Activated naive CD8-positive, alpha-beta T cell treated with anti-CD3 and anti-CD28 coated beads, Interleukin-2, amount 50 U/mL, for 24 hours (primary cell): Measurements from ENCODE around the gene SLC8A1.
A peak's percentile ranks its signal among the peaks of the same experiment; 100 is the strongest.

Experiments
- ATAC-seq: fragments of 150-1000 bp; cut with Tn5 transposase; one replicate; pipeline ENCODE4 v1.10.0; 2021
- DNase-seq: peaks from one replicate; pipeline ENCODE4 v3.0.0; 2021
- H3K27ac Mint-ChIP-seq: one replicate; pipeline ENCODE4 v1.8.0; 2021; ENCODE audit warnings: mild to moderate bottlenecking, mixed read lengths
- H3K27me3 Mint-ChIP-seq: one replicate; pipeline ENCODE4 v1.8.0; 2021; ENCODE audit warnings: mixed read lengths
- H3K36me3 Mint-ChIP-seq: one replicate; pipeline ENCODE4 v1.8.0; 2021; ENCODE audit warnings: low read depth, mixed read lengths
- H3K4me1 Mint-ChIP-seq: one replicate; pipeline ENCODE4 v1.8.0; 2021; ENCODE audit warnings: mixed read lengths
- H3K4me3 Mint-ChIP-seq: one replicate; pipeline ENCODE4 v1.8.0; 2021; ENCODE audit warnings: mild to moderate bottlenecking, moderate library complexity, mixed read lengths
- H3K9me3 Mint-ChIP-seq: one replicate; pipeline ENCODE4 v1.8.0; 2021; ENCODE audit warnings: mixed read lengths

The SLC8A1 gene

GRCh38 chr2:40471866-40472265 lies 20.0 kb upstream of the SLC8A1 start:
- no peak for DNase-seq
- H3K4me3 Mint-ChIP-seq = no peak overlapping the region
- H3K9me3 Mint-ChIP-seq = no peaks in the 10 kb centered on the region
- no peaks in the 10 kb centered on the region for H3K27me3 Mint-ChIP-seq
- H3K27ac Mint-ChIP-seq = no peak overlapping the region
- no peaks in the 10 kb centered on the region for H3K4me1 Mint-ChIP-seq
- ATAC-seq = no peak
- H3K36me3 Mint-ChIP-seq = no peaks in the 10 kb centered on the region

GRCh38 chr2:40470822-40471813 lies 19.2 kb upstream of the SLC8A1 start:
- no peak for ATAC-seq
- Mint-ChIP-seq H3K9me3 (no peaks in the 10 kb centered on the region), H3K4me3 (no peak overlapping the region), H3K4me1 (no peaks in the 10 kb centered on the region), H3K27me3 (no peaks in the 10 kb centered on the region), H3K27ac (no peak overlapping the region), H3K36me3 (no peaks in the 10 kb centered on the region)
- DNase-seq = no peak

- Mint-ChIP-seq H3K27ac (no peak overlapping the region), H3K36me3 (no peaks in the 10 kb centered on the region), H3K27me3 (peaks cover 2% of the 10 kb centered on the region), H3K4me1 (no peaks in the 10 kb centered on the region), H3K9me3 (no peaks in the 10 kb centered on the region), H3K4me3 (no peak overlapping the region)
- ATAC-seq (no peak), DNase-seq (no peak)
Observed at GRCh38 chr2:40466935-40467572, 15.2 kb upstream of the SLC8A1 start.

- peaks cover 2% of the 10 kb centered on the region for H3K27me3 Mint-ChIP-seq
- no peak overlapping the region for H3K4me3 Mint-ChIP-seq
- H3K4me1 Mint-ChIP-seq = no peaks in the 10 kb centered on the region
- H3K36me3 Mint-ChIP-seq = no peaks in the 10 kb centered on the region
- no peak overlapping the region for H3K27ac Mint-ChIP-seq
- H3K9me3 Mint-ChIP-seq = no peaks in the 10 kb centered on the region
- DNase-seq (no peak), ATAC-seq (no peak)
Observed at GRCh38 chr2:40466332-40466906, 14.5 kb upstream of the SLC8A1 start.

- H3K27me3 Mint-ChIP-seq = peaks cover 2% of the 10 kb centered on the region
- no peak for ATAC-seq
- no peaks in the 10 kb centered on the region for H3K36me3 Mint-ChIP-seq
- no peak for DNase-seq
- no peaks in the 10 kb centered on the region for H3K9me3 Mint-ChIP-seq
- no peak overlapping the region for H3K4me3 Mint-ChIP-seq
- no peaks in the 10 kb centered on the region for H3K4me1 Mint-ChIP-seq
- H3K27ac Mint-ChIP-seq = no peak overlapping the region
Observed at GRCh38 chr2:40463112-40463511, 11.2 kb upstream of the SLC8A1 start.

GRCh38 chr2:40458271-40458794 lies 6.4 kb upstream of the SLC8A1 start:
- peaks cover 4% of the 10 kb centered on the region for H3K27me3 Mint-ChIP-seq
- no peaks in the 10 kb centered on the region for H3K36me3 Mint-ChIP-seq
- DNase-seq (no peak), ATAC-seq (no peak)
- H3K9me3 Mint-ChIP-seq = no peaks in the 10 kb centered on the region
- no peak overlapping the region for H3K27ac Mint-ChIP-seq
- no peaks in the 10 kb centered on the region for H3K4me1 Mint-ChIP-seq
- no peak overlapping the region for H3K4me3 Mint-ChIP-seq

GRCh38 chr2:40457837-40458236 lies 5.9 kb upstream of the SLC8A1 start:
- no peaks in the 10 kb centered on the region for H3K36me3 Mint-ChIP-seq
- no peak overlapping the region for H3K27ac Mint-ChIP-seq
- no peaks in the 10 kb centered on the region for H3K4me1 Mint-ChIP-seq
- no peak for ATAC-seq
- H3K9me3 Mint-ChIP-seq = no peaks in the 10 kb centered on the region
- DNase-seq = no peak
- no peak overlapping the region for H3K4me3 Mint-ChIP-seq
- H3K27me3 Mint-ChIP-seq = peaks cover 6% of the 10 kb centered on the region

GRCh38 chr2:40457366-40457765 lies 5.5 kb upstream of the SLC8A1 start:
- ATAC-seq = no peak
- no peak overlapping the region for H3K4me3 Mint-ChIP-seq
- peaks cover 2% of the 10 kb centered on the region for H3K36me3 Mint-ChIP-seq
- no peaks in the 10 kb centered on the region for H3K9me3 Mint-ChIP-seq
- no peak overlapping the region for H3K27ac Mint-ChIP-seq
- DNase-seq = no peak
- peaks cover 2% of the 10 kb centered on the region for H3K4me1 Mint-ChIP-seq
- H3K27me3 Mint-ChIP-seq = peaks cover 11% of the 10 kb centered on the region

GRCh38 chr2:40456926-40457325 lies 5.0 kb upstream of the SLC8A1 start:
- Mint-ChIP-seq H3K4me3 (no peak overlapping the region), H3K27ac (no peak overlapping the region), H3K27me3 (peaks cover 13% of the 10 kb centered on the region), H3K36me3 (peaks cover 3% of the 10 kb centered on the region), H3K4me1 (peaks cover 4% of the 10 kb centered on the region), H3K9me3 (no peaks in the 10 kb centered on the region)
- ATAC-seq (no peak), DNase-seq (no peak)

- ATAC-seq (no peak), DNase-seq (no peak)
- no peak overlapping the region for H3K4me3 Mint-ChIP-seq
Observed at GRCh38 chr2:40455661-40456060, 3.8 kb upstream of the SLC8A1 start.

GRCh38 chr2:40454321-40454720 lies 2.4 kb upstream of the SLC8A1 start:
- Mint-ChIP-seq H3K4me1 (peaks cover 8% of the 10 kb centered on the region), H3K27ac (no peak overlapping the region), H3K4me3 (no peak overlapping the region), H3K9me3 (no peaks in the 10 kb centered on the region), H3K27me3 (peaks cover 33% of the 10 kb centered on the region), H3K36me3 (peaks cover 3% of the 10 kb centered on the region)
- DNase-seq (no peak), ATAC-seq (no peak)

More at GRCh38 chr2:40455661-40456060, 3.8 kb upstream of the SLC8A1 start:
- H3K27me3 Mint-ChIP-seq = peaks cover 24% of the 10 kb centered on the region
- no peaks in the 10 kb centered on the region for H3K9me3 Mint-ChIP-seq
- peaks cover 6% of the 10 kb centered on the region for H3K4me1 Mint-ChIP-seq
- H3K27ac Mint-ChIP-seq = no peak overlapping the region
- H3K36me3 Mint-ChIP-seq = peaks cover 3% of the 10 kb centered on the region

- Mint-ChIP-seq H3K27me3 (peaks cover 42% of the 10 kb centered on the region), H3K36me3 (peaks cover 3% of the 10 kb centered on the region), H3K27ac (no peak overlapping the region), H3K4me1 (peaks cover 8% of the 10 kb centered on the region), H3K4me3 (peak overlapping the region; percentile 78), H3K9me3 (no peaks in the 10 kb centered on the region)
- ATAC-seq = no peak
- DNase-seq = no peak
Observed at GRCh38 chr2:40452786-40453185, 896 bp upstream of the SLC8A1 start.

GRCh38 chr2:40450796-40451430 lies 977 bp downstream of the SLC8A1 start:
- H3K36me3 Mint-ChIP-seq = peaks cover 3% of the 10 kb centered on the region
- no peak overlapping the region for H3K27ac Mint-ChIP-seq
- H3K27me3 Mint-ChIP-seq = peaks cover 45% of the 10 kb centered on the region
- DNase-seq (no peak), ATAC-seq (no peak)
- H3K4me3 Mint-ChIP-seq = peak overlapping the region; percentile 75
- peaks cover 8% of the 10 kb centered on the region for H3K4me1 Mint-ChIP-seq
- no peaks in the 10 kb centered on the region for H3K9me3 Mint-ChIP-seq

- Mint-ChIP-seq H3K9me3 (no peaks in the 10 kb centered on the region), H3K27ac (no peak overlapping the region), H3K27me3 (peaks cover 45% of the 10 kb centered on the region), H3K4me3 (peak overlapping the region; percentile 75), H3K36me3 (peaks cover 3% of the 10 kb centered on the region), H3K4me1 (peaks cover 8% of the 10 kb centered on the region)
- no peak for DNase-seq
- ATAC-seq = no peak
Observed at GRCh38 chr2:40450066-40450795, 1.7 kb downstream of the SLC8A1 start.
